HepG2 (cell line): ENCODE data around the gene NGB. TPM values are rescaled to one million over a fixed set of nuclear protein-coding genes. Genes with fewer than 3 reads are reported as not detected.

Experiments used
- AHDC1 ChIP-seq: sonication (generic); formaldehyde crosslinking; IDR thresholded peaks from 2 replicates; pipeline ENCODE4 v1.5.1; 2020; ENCODE audit warnings: mild to moderate bottlenecking, missing genetic modification reagents, borderline replicate concordance
- ARHGAP35 ChIP-seq: sonication (generic); formaldehyde crosslinking; IDR thresholded peaks from 2 replicates; pipeline ENCODE4 v1.9.0; 2022; ENCODE audit warnings: mild to moderate bottlenecking, inconsistent platforms, moderate library complexity, missing genetic modification reagents, borderline replicate concordance
- FOSL1 ChIP-seq: sonication (generic); formaldehyde crosslinking; IDR thresholded peaks from 2 replicates; pipeline ENCODE4 v1.9.0; 2021; ENCODE audit warnings: missing genetic modification reagents, borderline replicate concordance
- FOXC1 ChIP-seq: sonication (generic); formaldehyde crosslinking; IDR thresholded peaks from 2 replicates; pipeline ENCODE4 v1.8.0; 2022; ENCODE audit warnings: mild to moderate bottlenecking, missing genetic modification reagents, borderline replicate concordance
- GMEB2 ChIP-seq: IDR thresholded peaks from 2 replicates; pipeline ENCODE4 v1.6.1; 2016; ENCODE audit warnings: missing biosample characterization, missing genetic modification reagents, low read depth
- KMT2B ChIP-seq: IDR thresholded peaks from 2 replicates; pipeline ENCODE4 v1.6.1; 2016; ENCODE audit warnings: missing genetic modification reagents, missing compliant biosample characterization
- PHF8 ChIP-seq: sonication (generic); formaldehyde crosslinking; IDR thresholded peaks from 2 replicates; pipeline ENCODE4 v1.5.0; 2020; ENCODE audit warnings: missing genetic modification reagents
- PTBP1 ChIP-seq: fragments of 200-400 bp; formaldehyde crosslinking; IDR thresholded peaks from 2 replicates; pipeline ENCODE4 v1.6.1; 2018; ENCODE audit warnings: low read length, low read depth; ENCODE audit not compliant: poor library complexity, severe bottlenecking
- RFXANK ChIP-seq: IDR thresholded peaks from 2 replicates; pipeline ENCODE4 v1.6.1; 2016
- SMAD1 ChIP-seq: sonication (generic); formaldehyde crosslinking; IDR thresholded peaks from 2 replicates; pipeline ENCODE4 v1.4.0; 2020; ENCODE audit warnings: missing genetic modification reagents, low read depth, mild to moderate bottlenecking, borderline replicate concordance
- TOE1 ChIP-seq: sonication (generic); formaldehyde crosslinking; IDR thresholded peaks from 2 replicates; pipeline ENCODE4 v1.4.0; 2020; ENCODE audit warnings: mild to moderate bottlenecking, missing genetic modification reagents
- ZFYVE20 ChIP-seq: sonication (generic); formaldehyde crosslinking; IDR thresholded peaks from 2 replicates; pipeline ENCODE4 v1.8.0; 2023; ENCODE audit warnings: low read depth, mild to moderate bottlenecking, moderate library complexity, missing genetic modification reagents, borderline replicate concordance
- ZMYM3 ChIP-seq: sonication (generic); formaldehyde crosslinking; IDR thresholded peaks from 2 replicates; pipeline ENCODE4 v1.5.1; 2020; ENCODE audit warnings: mild to moderate bottlenecking, missing genetic modification reagents
- ZMYM4 ChIP-seq: sonication (generic); formaldehyde crosslinking; IDR thresholded peaks from 2 replicates; pipeline ENCODE4 v1.8.1; 2023; ENCODE audit warnings: mild to moderate bottlenecking, missing genetic modification reagents
- ZNF260 ChIP-seq: sonication (generic); formaldehyde crosslinking; IDR thresholded peaks from 2 replicates; pipeline ENCODE4 v1.4.0; 2020; ENCODE audit warnings: missing genetic modification reagents, low read depth, mild to moderate bottlenecking, borderline replicate concordance
- ZNF451 ChIP-seq: sonication (generic); formaldehyde crosslinking; IDR thresholded peaks from 2 replicates; pipeline ENCODE4 v1.5.0; 2020; ENCODE audit warnings: mild to moderate bottlenecking, missing genetic modification reagents
- ZNF570 ChIP-seq: sonication (generic); formaldehyde crosslinking; IDR thresholded peaks from 2 replicates; pipeline ENCODE4 v1.4.0; 2020; ENCODE audit warnings: mild to moderate bottlenecking, missing genetic modification reagents, borderline replicate concordance
- ZNF687 ChIP-seq: sonication (generic); formaldehyde crosslinking; IDR thresholded peaks from 2 replicates; pipeline ENCODE4 v1.5.1; 2020; ENCODE audit warnings: mild to moderate bottlenecking, missing genetic modification reagents, moderate library complexity
- ZNF720 ChIP-seq: sonication (generic); formaldehyde crosslinking; IDR thresholded peaks from 2 replicates; pipeline ENCODE4 v1.4.0; 2020; ENCODE audit warnings: missing genetic modification reagents
- ZNF749 ChIP-seq: sonication (generic); formaldehyde crosslinking; IDR thresholded peaks from 2 replicates; pipeline ENCODE4 v1.8.0; 2022; ENCODE audit warnings: mild to moderate bottlenecking, missing genetic modification reagents, moderate library complexity, borderline replicate concordance
- polyA plus RNA-seq, 8 experiments: library from polyadenylated mRNA; depleted of rRNA in 3 of 8; stranded (reverse) in 7 of 8; unstranded in 1 of 8; fragments of >200 nt; fragmentation: Illumina TruSeq in 4 of 8; extraction: Trizol in 4 of 8; gene quantifications; 2 replicates each; pipeline versions ENCODE4 v1.2.1 to v1.2.3, GENCODE V29; 2011 to 2016; ENCODE audit warnings: low read depth in 4 of 8, missing spikeins in 1 of 8, mixed read lengths in 1 of 8; ENCODE audit not compliant: insufficient read depth in 1 of 8
- total RNA-seq, 5 experiments: library from RNA; depleted of rRNA; stranded (reverse); fragments of >200 nt; fragmentation: Illumina TruSeq; extraction: Trizol; gene quantifications; 2 replicates each; pipeline ENCODE4 v1.2.3, GENCODE V29; 2016; ENCODE audit warnings: low read depth in 1 of 5

The NGB gene
- total and polyA plus RNA-seq, 2 of the 13 experiments (the other 11 are each of a cell fraction or from before 2014, with no cell fraction given): 0.04 TPM; not detected in 1

GRCh38 chr14:77302926-77303325, 31.9 kb upstream of the NGB start (continued):
- TF ChIP-seq FOXC1 (CRISPR knock-in tag) (no peak), PHF8 (CRISPR knock-in tag) (no peak), ZNF687 (no peak), PTBP1 (no peak), FOSL1 (CRISPR knock-in tag) (peak; percentile 84; the same call in 1 of the 2 replicates), AHDC1 (no peak; the same call in 1 of the 2 replicates), ZNF260 (no peak), TOE1 (no peak), KMT2B (CRISPR knock-in tag) (no peak), RFXANK (CRISPR knock-in tag) (no peak), SMAD1 (no peak), ZNF451 (CRISPR knock-in tag) (no peak), ZMYM3 (CRISPR knock-in tag) (no peak), ARHGAP35 (no peak), ZNF749 (no peak), ZMYM4 (CRISPR knock-in tag) (no peak), ZNF570 (CRISPR knock-in tag) (no peak), GMEB2 (CRISPR knock-in tag) (no peak), ZFYVE20 (no peak), ZNF720 (CRISPR knock-in tag) (no peak)
